Activated CD8-positive, alpha-beta memory T cell treated with anti-CD3 and anti-CD28 coated beads for 48 hours (primary cell): Measurements from ENCODE around the gene TENT5C.

Experiments used
- DNase-seq, 3 experiments: peaks; one replicate each; pipeline ENCODE4 v3.0.0-alpha.2; 2020; ENCODE audit warnings: low read depth in 2 of 3, low spot score in 2 of 3

TENT5C gene

DNA sequence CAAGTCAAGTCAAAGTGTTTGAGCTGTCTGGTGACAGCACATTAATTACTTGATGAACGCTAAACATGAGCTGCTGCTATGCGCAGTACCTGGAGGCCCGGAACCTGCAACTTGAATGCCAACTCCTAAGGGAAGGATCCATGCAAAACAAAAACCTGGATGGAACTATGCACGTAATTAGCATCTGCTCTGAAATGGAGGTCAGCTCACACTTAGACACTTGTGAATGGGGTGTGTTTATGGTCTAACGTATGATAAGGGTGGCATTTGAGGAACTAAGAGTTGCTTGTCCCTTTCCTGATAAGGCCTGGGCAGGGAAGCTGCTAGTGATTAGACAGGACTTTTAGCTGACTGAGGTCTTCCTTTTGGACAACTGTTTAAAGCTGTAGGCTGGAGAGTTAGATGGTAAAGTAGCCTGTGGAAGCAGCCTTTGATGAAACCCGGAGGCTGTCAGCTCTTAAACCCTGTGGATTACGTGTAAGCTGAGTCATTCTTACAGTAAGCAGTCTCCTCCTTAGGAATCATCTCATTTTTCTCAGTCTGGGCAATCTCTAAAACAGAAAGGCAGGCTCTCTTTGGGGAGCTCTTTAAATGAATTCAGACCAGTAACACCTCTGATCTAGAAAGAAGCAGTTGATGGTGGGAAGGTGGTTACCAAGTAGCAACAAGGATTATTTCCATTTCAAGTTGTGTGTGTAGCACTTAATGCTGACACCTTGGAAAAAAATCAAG lies 6.8 kb downstream of the TENT5C start:
- DNase-seq = no peak

DNA sequence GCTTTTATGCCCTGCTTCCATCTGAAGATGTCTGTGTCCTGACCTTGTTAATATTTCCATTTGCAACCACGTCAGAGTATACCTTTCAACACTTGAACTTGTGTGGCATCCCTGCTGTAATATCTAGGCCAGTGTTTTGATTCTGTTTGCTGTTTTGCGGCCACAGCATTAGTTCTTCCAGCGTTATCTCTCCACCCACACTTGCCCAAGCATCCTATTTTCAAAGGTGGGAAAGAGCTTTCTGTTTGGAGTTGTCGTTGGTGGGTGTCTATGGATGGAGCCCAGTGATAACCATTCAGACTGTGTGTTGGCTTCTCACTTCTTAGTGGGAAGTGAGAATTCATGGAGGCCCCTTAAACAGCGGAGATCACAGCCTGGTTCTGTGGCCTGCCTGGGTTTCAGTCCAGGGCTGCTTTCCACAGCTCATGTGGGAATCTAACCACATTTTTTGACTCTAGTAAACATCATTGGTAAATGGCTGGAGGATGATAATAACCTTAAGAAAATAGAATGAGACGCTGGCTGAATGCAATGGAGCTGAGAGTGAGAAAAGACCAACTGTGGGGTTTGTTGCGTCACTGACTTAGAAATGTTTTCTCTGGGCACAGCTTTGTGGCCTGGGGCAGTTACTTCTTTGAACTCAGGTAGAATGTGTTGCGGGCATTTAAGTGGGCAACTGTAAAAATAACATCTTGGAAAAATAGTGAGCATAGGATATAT lies 7.6 kb downstream of the TENT5C start:
- DNase-seq = no peak

GRCh38 chr1:117613969-117614729 lies 8.3 kb downstream of the TENT5C start:
- no peak for DNase-seq

GRCh38 chr1:117615474-117615873 lies 9.6 kb downstream of the TENT5C start:
- no peak for DNase-seq

DNA sequence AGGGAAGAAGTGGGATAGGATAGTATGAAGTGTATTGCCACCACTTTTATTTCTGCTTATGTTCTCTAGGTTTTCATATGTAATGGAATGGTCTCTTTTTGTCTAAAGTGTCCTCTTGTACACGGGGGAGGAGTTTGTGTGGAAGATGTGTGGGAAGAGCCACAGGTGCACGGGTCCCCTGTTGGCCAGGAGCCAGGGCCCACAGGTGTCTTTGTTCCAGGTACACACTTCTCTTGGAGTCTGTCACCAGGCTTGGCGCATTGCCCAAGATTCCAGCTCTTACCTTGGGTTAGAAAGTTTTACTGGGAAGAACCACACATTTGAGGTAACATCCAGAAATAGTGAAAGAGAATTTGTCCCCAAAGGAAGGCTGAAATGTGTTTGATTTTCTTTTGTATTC lies 10.5 kb downstream of the TENT5C start:
- DNase-seq = no peak

- DNase-seq = no peak
Observed at GRCh38 chr1:117616967-117617366, 11.1 kb downstream of the TENT5C start.

DNA sequence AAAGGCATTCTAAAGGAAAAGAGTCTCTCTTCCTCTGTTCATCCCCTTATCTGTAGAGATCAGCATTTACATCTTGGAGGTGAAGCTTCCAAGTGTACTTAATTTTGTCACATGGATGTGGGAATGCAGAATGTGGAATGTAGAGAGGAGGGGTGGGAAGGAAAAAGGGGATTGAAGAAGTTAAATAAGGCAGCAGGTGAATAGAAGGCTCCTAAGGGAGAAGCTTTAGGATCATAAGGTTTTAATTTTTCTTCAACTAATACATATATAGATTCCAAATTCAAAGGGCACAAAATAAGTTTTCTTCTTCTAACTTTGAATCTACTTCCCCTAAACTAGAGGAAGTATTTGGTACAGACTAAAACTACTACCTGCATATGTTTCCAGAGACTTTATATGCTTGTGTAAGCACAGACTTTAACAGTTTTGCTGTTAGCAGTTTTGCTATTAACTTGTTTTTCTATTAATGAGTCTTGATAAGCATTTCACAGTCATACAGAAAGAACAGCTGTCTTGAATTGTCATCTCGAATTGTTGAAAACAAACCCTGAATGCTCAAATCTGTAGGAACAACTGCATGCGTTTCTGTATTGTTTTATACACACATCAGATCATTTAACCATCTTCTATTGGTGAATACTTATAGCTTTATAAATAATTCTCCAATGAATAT lies 12.7 kb downstream of the TENT5C start:
- DNase-seq = no peak

DNA sequence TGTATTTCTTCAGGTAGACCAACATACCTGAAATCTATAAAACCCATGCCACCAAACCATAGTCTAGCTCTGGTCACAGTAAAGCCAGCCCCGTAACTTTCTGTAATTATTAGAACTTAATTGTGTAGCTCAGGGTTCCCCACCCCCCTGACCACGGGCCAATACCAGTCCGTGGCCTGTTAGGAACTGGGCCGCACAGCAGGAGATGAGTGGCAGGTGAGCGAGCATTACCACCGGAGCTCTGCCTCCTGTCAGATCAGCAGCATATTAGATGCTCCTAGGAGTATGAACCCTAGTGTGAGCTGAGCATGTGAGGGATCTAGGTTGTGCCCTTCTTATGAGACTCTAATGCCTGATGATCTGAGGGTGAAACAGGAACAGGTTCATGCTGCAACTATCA lies 14.6 kb downstream of the TENT5C start:
- no peak for DNase-seq

- DNase-seq = no peak
Observed at GRCh38 chr1:117621316-117621715, 15.5 kb downstream of the TENT5C start.

- DNase-seq = no peak
Observed at GRCh38 chr1:117622726-117623125, 16.9 kb downstream of the TENT5C start.

GRCh38 chr1:117623141-117623540 lies 17.3 kb downstream of the TENT5C start:
- DNase-seq = no peak

GRCh38 chr1:117623698-117624097 lies 17.9 kb downstream of the TENT5C start:
- no peak for DNase-seq

DNA sequence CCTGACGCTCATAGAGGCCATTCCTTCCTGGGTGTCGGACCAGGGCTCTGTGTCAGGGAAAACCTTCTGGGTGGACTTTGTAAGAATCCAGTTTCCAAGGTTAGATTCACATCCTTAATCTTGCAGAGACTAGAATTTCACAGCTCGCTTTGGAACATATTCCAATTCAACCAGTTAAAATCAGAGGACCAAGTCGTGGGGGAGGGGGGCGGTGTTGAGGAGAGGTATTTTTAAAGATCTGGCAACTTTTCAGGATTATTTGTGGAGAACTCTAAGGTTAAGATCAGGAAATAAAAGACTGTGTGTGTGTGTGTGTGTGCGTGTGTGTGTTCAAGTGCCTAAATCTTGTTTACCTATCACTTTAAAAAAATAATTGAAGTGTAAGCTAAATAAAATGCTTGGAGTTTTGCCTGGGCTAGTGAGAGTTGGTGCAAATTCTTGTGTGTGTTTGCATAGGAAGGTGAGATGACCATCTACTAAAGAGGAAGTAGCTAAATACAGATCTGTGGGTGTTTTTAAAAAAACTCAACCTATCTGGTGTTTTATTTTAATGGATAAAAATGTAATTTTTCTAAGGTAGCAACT lies 21.8 kb downstream of the TENT5C start:
- no peak for DNase-seq

GRCh38 chr1:117628343-117628742 lies 22.5 kb downstream of the TENT5C start:
- no peak for DNase-seq

GRCh38 chr1:117629625-117630422 lies 24.0 kb downstream of the TENT5C start:
- no peak for DNase-seq

- no peak for DNase-seq
Observed at GRCh38 chr1:117630423-117630998, 24.7 kb downstream of the TENT5C start.

DNA sequence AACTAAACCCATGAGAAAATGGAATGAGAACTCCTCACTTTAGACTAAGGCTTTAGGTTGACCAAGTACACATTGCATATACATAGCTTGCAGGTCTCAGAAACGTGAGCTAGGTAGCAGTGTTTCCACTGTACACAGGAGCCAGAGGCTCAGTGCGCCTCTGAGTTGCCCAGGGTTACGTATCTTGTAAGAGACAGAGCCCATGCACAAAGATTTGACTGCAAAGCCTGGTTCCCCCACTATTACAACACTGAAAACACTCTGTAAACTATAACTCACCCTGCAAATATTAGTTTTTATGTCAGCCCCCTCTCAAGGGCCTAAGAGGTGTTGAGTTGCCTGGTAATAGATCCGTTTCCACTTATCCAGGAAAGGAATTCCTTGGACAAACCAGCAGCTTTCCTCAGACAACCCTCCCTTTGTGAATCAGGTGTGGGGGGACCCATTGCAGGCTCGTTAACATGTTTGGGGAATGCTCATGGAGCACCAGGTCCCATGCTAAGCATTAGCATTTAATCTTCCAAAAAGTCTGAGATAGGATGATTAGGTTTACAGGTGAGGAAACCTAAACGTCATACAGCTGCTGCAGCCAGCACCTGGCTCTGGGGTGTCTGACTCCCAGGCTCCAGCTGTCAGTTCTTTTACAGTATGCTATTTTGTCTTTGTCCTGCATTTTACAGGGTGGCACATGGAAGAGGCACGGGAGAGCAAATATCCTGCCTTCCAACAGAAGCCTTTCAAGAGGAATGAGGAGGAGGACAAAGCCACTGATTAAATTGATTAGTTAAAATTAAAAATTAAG lies 25.7 kb downstream of the TENT5C start:
- no peak for DNase-seq

GRCh38 chr1:117632269-117633067 lies 26.6 kb downstream of the TENT5C start:
- DNase-seq = no peak

DNA sequence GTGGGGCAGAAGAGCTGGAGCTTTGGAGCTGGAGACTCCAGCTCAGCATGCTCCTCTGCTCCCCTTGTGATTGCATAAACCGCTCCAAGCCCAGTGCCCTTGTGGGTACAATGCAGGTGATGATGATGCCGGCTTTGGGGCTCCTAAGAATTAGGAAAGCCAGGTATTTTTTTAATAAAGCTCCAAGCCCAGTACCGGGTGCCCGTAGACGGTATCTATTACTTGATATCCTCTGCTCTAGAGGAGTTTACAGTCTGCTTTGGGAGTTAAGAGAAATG lies 27.2 kb downstream of the TENT5C start:
- DNase-seq = no peak
